Fibroblast of the aortic adventitia (primary cell): ENCODE results near the gene SLC35F3. TPM values are rescaled to one million over a fixed set of nuclear protein-coding genes. Genes with fewer than 3 reads are reported as not detected.

Experiments used
- DNase-seq: peaks from one replicate; pipeline ENCODE4 v3.0.0-alpha.2; 2010; ENCODE audit warnings: low read depth
- H3K4me3 ChIP-seq: 2 replicates; pipeline ENCODE4 v1.5.1; 2011; ENCODE audit warnings: low read depth, mild to moderate bottlenecking, control low read depth, low read length, moderate library complexity
- total RNA-seq: library from RNA; depleted of rRNA; stranded (reverse); fragments of >200 nt; gene quantifications from 2 replicates; pipeline ENCODE4 v1.2.3, GENCODE V29; 2012; ENCODE audit warnings: low replicate concordance
- TF ChIP-seq, protein P1 (sequence below): IDR thresholded peaks from 2 replicates; pipeline ENCODE4 v1.5.1; 2011; ENCODE audit warnings: mild to moderate bottlenecking, low read length, control low read depth, inconsistent platforms; ENCODE audit not compliant: insufficient read depth

The SLC35F3 gene
- total RNA-seq, 1 donor = not detected

GRCh38 chr1:234008591-234008990 lies 104.1 kb downstream of the SLC35F3 start:
- no peak for DNase-seq
- TF ChIP-seq, protein P1, sequence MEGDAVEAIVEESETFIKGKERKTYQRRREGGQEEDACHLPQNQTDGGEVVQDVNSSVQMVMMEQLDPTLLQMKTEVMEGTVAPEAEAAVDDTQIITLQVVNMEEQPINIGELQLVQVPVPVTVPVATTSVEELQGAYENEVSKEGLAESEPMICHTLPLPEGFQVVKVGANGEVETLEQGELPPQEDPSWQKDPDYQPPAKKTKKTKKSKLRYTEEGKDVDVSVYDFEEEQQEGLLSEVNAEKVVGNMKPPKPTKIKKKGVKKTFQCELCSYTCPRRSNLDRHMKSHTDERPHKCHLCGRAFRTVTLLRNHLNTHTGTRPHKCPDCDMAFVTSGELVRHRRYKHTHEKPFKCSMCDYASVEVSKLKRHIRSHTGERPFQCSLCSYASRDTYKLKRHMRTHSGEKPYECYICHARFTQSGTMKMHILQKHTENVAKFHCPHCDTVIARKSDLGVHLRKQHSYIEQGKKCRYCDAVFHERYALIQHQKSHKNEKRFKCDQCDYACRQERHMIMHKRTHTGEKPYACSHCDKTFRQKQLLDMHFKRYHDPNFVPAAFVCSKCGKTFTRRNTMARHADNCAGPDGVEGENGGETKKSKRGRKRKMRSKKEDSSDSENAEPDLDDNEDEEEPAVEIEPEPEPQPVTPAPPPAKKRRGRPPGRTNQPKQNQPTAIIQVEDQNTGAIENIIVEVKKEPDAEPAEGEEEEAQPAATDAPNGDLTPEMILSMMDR = no peak
- no peak overlapping the region for H3K4me3 ChIP-seq

DNA sequence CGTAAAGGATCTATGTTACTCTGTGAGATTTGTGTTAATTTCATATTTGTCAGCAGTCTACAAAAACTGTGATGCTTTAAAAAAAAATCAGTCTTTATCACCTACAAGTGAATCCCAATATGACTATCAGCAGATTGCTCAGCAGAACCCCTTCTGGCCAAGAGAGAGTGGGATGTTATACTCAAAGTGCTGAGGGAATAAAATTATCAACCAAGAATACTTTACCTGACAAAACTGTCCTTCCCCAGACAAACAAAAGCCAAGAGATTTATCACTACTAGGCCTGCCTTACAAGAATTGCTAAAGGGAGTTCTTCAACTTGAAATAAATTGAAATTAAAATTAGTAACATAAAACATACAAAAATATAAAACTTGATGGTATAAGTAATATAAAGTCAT lies 105.2 kb downstream of the SLC35F3 start:
- TF ChIP-seq, protein P1 = no peak
- no peak for DNase-seq

GRCh38 chr1:234014208-234014607 lies 109.7 kb downstream of the SLC35F3 start:
- TF ChIP-seq, protein P1 = no peak
- no peak for DNase-seq
- no peak overlapping the region for H3K4me3 ChIP-seq

More for the DNA sequence above, 105.2 kb downstream of the SLC35F3 start:
- no peak overlapping the region for H3K4me3 ChIP-seq

GRCh38 chr1:234018816-234019215 lies 114.3 kb downstream of the SLC35F3 start:
- DNase-seq = no peak
- no peak overlapping the region for H3K4me3 ChIP-seq
- TF ChIP-seq, protein P1 = no peak

GRCh38 chr1:234019387-234019786 lies 114.9 kb downstream of the SLC35F3 start:
- TF ChIP-seq, protein P1 = no peak
- H3K4me3 ChIP-seq = no peak overlapping the region
- no peak for DNase-seq

DNA sequence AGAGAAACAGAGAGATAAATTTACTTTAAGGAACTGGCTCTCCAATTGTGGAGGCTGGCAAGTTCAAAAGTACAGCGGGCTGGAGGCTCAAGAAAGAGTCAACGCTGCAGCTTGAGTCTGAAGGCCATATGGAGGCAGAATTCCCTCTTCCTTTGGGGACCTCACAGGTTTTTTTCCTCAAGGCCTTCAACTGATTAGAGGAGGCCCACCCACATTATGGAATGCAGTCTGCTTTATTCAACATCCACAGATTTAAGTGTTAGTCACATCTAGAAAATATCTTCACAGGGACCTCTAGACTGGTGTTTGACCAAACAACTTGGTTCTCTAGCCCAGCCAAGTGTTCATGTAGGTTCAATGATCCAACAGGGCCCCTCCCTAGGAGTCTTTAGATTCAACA lies 117.8 kb downstream of the SLC35F3 start:
- H3K4me3 ChIP-seq = no peak overlapping the region
- TF ChIP-seq, protein P1 = no peak
- no peak for DNase-seq

DNA sequence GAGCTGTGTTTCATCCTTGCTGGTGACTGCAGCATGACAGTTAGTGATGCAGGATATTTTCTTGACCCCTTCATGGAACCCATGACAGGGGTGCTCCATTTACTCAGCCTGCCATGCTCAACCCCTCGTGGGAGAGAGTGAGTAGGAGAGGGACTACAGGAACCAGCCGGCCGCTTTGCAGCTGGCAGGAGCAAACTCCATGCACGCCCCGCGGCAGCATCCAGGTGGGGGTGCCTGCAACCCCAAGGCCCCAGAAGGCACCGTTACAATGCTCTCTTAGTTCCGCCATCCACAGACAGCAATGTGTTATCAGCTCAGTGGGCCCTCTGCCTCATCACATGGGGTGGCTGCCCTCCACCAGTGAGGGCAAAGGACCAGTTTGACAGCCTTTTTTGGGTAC lies 135.1 kb downstream of the SLC35F3 start:
- TF ChIP-seq, protein P1 = no peak
- H3K4me3 ChIP-seq = no peak overlapping the region
- no peak for DNase-seq
